GM23338 (cell line): ENCODE data around the gene ULK4.

Experiments
- EZH2 ChIP-seq: fragments of 200-600 bp; sonication (generic); IDR thresholded peaks from one replicate; pipeline ENCODE4 v1.8.0; 2017; ENCODE audit warnings: antibody characterized with exemption, mild to moderate bottlenecking, low read depth; ENCODE audit not compliant: unreplicated experiment
- TF ChIP-seq, protein P1 (sequence below), 2 experiments: fragments of 200-600 bp in 1 of 2; sonication (generic) in 1 of 2; conservative IDR thresholded peaks; 2 replicates each; pipeline versions ENCODE4 v1.5.1 to v1.6.1; 2016 to 2017; ENCODE audit warnings: antibody characterized with exemption in 2 of 2, low read depth in 2 of 2, mild to moderate bottlenecking in 2 of 2, moderate library complexity in 1 of 2

DNA sequence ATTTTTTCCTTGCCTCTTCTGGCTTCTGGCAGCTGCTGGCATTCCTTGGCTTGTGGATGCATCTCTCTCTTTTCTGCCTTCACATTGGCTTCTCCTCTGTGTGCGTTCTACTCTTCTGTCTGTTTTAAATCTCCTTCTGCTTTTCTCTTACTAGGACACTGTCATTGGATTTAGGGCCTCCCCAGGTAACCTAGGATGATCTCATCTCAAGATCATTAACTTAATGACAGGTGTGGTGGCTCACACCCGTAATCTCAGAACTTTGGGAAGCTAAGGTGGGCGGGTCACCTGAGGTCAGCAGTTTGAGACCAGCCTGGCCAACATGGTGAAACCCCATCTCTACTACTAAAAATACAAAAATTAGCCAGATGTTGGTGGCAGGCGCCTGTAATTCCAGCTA lies 40.9 kb upstream of the ULK4 start:
- no peak for TF ChIP-seq EZH2
- TF ChIP-seq, protein P1, sequence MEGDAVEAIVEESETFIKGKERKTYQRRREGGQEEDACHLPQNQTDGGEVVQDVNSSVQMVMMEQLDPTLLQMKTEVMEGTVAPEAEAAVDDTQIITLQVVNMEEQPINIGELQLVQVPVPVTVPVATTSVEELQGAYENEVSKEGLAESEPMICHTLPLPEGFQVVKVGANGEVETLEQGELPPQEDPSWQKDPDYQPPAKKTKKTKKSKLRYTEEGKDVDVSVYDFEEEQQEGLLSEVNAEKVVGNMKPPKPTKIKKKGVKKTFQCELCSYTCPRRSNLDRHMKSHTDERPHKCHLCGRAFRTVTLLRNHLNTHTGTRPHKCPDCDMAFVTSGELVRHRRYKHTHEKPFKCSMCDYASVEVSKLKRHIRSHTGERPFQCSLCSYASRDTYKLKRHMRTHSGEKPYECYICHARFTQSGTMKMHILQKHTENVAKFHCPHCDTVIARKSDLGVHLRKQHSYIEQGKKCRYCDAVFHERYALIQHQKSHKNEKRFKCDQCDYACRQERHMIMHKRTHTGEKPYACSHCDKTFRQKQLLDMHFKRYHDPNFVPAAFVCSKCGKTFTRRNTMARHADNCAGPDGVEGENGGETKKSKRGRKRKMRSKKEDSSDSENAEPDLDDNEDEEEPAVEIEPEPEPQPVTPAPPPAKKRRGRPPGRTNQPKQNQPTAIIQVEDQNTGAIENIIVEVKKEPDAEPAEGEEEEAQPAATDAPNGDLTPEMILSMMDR (conservative IDR thresholded peaks at IDR 0.05; ENCODE audit: low read depth in 2 of 2): no peak
